ENCODE data around the gene ABCB11.

The ABCB11 gene

GRCh38 chr2:169034984-169035544 is 3.9 kb upstream of the ABCB11 start:
- DNase-seq = no peak
- Histone ChIP-seq H3K36me3 (ENCODE audit: control insufficient read depth in 1 of 2, insufficient read depth in 2 of 2, low read length in 2 of 2) (no peaks in the 10 kb centered on the region), H4K12ac (ENCODE audit: low read depth, low read length) (no peak overlapping the region), H3K9me3 (ENCODE audit: insufficient read depth, low read depth, low read length) (no peaks in the 10 kb centered on the region), H3K4me1 (ENCODE audit: control insufficient read depth in 1 of 2, insufficient read depth in 2 of 2, low read length in 2 of 2) (peaks cover 0 to 1% of the 10 kb centered on the region in 2 experiments), H3K18ac (ENCODE audit: low read length) (no peak overlapping the region), H4K8ac (ENCODE audit: low read depth, low read length) (no peak overlapping the region), H3K27ac (ENCODE audit: low read depth, low read length) (no peak overlapping the region), H2BK12ac (ENCODE audit: low read length) (no peak overlapping the region), H2AFZ (ENCODE audit: insufficient read depth, low read length, poor library complexity) (no peak overlapping the region), H2AK5ac (ENCODE audit: low read length) (no peak overlapping the region), H3K27me3 (ENCODE audit: insufficient read depth, low read length) (no peaks in the 10 kb centered on the region), H3K9ac (ENCODE audit: low read length) (no peak overlapping the region), H3K4ac (ENCODE audit: low read depth, low read length) (no peak overlapping the region), H2BK120ac (ENCODE audit: insufficient read depth, low read length, poor library complexity) (no peak overlapping the region), H3K14ac (ENCODE audit: low read length) (no peak overlapping the region), H3K23ac (ENCODE audit: low read length) (no peak overlapping the region), H3K4me2 (ENCODE audit: low read length) (no peak overlapping the region), H3K4me3 (ENCODE audit: low read depth, low read length) (no peak overlapping the region), H3K79me1 (ENCODE audit: low read length) (no peaks in the 10 kb centered on the region), H3K79me2 (ENCODE audit: control insufficient read depth, insufficient read depth, low read length, poor library complexity) (no peaks in the 10 kb centered on the region), H4K91ac (ENCODE audit: low read depth, low read length) (no peak overlapping the region), H2BK5ac (ENCODE audit: low read depth, low read length, poor library complexity) (no peak overlapping the region)

GRCh38 chr2:169034256-169034655 is 3.1 kb upstream of the ABCB11 start:
- no CpG with 5 or more reads among the region's 1 CpG for WGBS (ENCODE audit: extremely low coverage, insufficient coverage, insufficient read length)
- H2BK5ac ChIP-seq (ENCODE audit: low read depth, low read length, poor library complexity) = no peak overlapping the region
- no peak overlapping the region for H4K8ac ChIP-seq (ENCODE audit: low read depth, low read length)
- H4K91ac ChIP-seq (ENCODE audit: low read depth, low read length) = no peak overlapping the region
- H3K9me3 ChIP-seq (ENCODE audit: insufficient read depth, low read depth, low read length) = no peaks in the 10 kb centered on the region
- H2AK5ac ChIP-seq (ENCODE audit: low read length) = no peak overlapping the region
- no peaks in the 10 kb centered on the region for H3K79me1 ChIP-seq (ENCODE audit: low read length)
- no peak overlapping the region for H3K18ac ChIP-seq (ENCODE audit: low read length)
- H2BK12ac ChIP-seq (ENCODE audit: low read length) = no peak overlapping the region
- no peak overlapping the region for H4K12ac ChIP-seq (ENCODE audit: low read depth, low read length)
- H3K27ac ChIP-seq (ENCODE audit: low read depth, low read length) = no peak overlapping the region
- no peak overlapping the region for H3K4me2 ChIP-seq (ENCODE audit: low read length)
- no peaks in the 10 kb centered on the region for H3K36me3 ChIP-seq (ENCODE audit: control insufficient read depth in 1 of 2, insufficient read depth in 2 of 2, low read length in 2 of 2)
- H3K4me1 ChIP-seq (ENCODE audit: control insufficient read depth in 1 of 2, insufficient read depth in 2 of 2, low read length in 2 of 2) = peaks cover 0 to 1% of the 10 kb centered on the region in 2 experiments
- no peak for DNase-seq
- no peak overlapping the region for H3K23ac ChIP-seq (ENCODE audit: low read length)
- no peak overlapping the region for H3K14ac ChIP-seq (ENCODE audit: low read length)
- no peak overlapping the region for H3K4ac ChIP-seq (ENCODE audit: low read depth, low read length)
- H3K79me2 ChIP-seq (ENCODE audit: control insufficient read depth, insufficient read depth, low read length, poor library complexity) = no peaks in the 10 kb centered on the region
- H2AFZ ChIP-seq (ENCODE audit: insufficient read depth, low read length, poor library complexity) = no peak overlapping the region
- no peak overlapping the region for H3K4me3 ChIP-seq (ENCODE audit: low read depth, low read length)
- no peak overlapping the region for H2BK120ac ChIP-seq (ENCODE audit: insufficient read depth, low read length, poor library complexity)
- H3K9ac ChIP-seq (ENCODE audit: low read length) = no peak overlapping the region
- H3K27me3 ChIP-seq (ENCODE audit: insufficient read depth, low read length) = no peaks in the 10 kb centered on the region

DNA sequence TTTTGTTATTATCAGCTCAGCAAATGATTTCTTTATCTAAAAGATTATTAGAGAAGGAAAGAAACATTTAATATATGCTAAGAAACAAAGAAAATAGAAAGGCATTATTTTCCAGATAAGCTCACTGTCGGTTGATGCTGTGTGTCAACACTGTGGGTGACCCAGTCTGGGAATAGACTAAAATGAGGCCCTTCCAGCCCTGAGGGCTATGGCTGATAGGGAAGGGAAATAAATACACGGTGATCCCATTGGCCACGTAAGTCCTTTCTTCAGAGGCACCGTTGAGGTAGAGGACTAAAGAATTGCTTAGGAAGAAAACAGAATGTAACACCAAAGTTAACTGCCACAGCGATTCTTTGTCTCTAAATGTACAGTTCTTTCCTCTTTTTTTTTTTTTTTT is 1.8 kb downstream of the ABCB11 start:
- Histone ChIP-seq H3K27ac (ENCODE audit: low read depth, low read length) (no peak overlapping the region), H2AK5ac (ENCODE audit: low read length) (no peak overlapping the region)
- DNase-seq = no peak

GRCh38 chr2:169027234-169027633 is 3.9 kb downstream of the ABCB11 start:
- no peak overlapping the region for H4K12ac ChIP-seq (ENCODE audit: low read depth, low read length)
- no peak overlapping the region for H3K4ac ChIP-seq (ENCODE audit: low read depth, low read length)
- no peaks in the 10 kb centered on the region for H3K79me1 ChIP-seq (ENCODE audit: low read length)
- no peak overlapping the region for H3K14ac ChIP-seq (ENCODE audit: low read length)
- H3K27me3 ChIP-seq (ENCODE audit: insufficient read depth, low read length) = no peaks in the 10 kb centered on the region
- H3K4me3 ChIP-seq (ENCODE audit: low read depth, low read length) = no peak overlapping the region
- H3K9ac ChIP-seq (ENCODE audit: low read length) = no peak overlapping the region
- no peak overlapping the region for H3K23ac ChIP-seq (ENCODE audit: low read length)
- H3K9me3 ChIP-seq (ENCODE audit: insufficient read depth, low read depth, low read length) = no peaks in the 10 kb centered on the region
- peaks cover 0 to 1% of the 10 kb centered on the region in 2 experiments for H3K4me1 ChIP-seq (ENCODE audit: control insufficient read depth in 1 of 2, insufficient read depth in 2 of 2, low read length in 2 of 2)
- H4K91ac ChIP-seq (ENCODE audit: low read depth, low read length) = no peak overlapping the region
- no peaks in the 10 kb centered on the region for H3K36me3 ChIP-seq (ENCODE audit: control insufficient read depth in 1 of 2, insufficient read depth in 2 of 2, low read length in 2 of 2)
- H2BK12ac ChIP-seq (ENCODE audit: low read length) = no peak overlapping the region
- H3K27ac ChIP-seq (ENCODE audit: low read depth, low read length) = no peak overlapping the region
- no peak overlapping the region for H2AFZ ChIP-seq (ENCODE audit: insufficient read depth, low read length, poor library complexity)
- no peak overlapping the region for H2BK5ac ChIP-seq (ENCODE audit: low read depth, low read length, poor library complexity)
- no peak for DNase-seq
- no peaks in the 10 kb centered on the region for H3K79me2 ChIP-seq (ENCODE audit: control insufficient read depth, insufficient read depth, low read length, poor library complexity)
- no peak overlapping the region for H2BK120ac ChIP-seq (ENCODE audit: insufficient read depth, low read length, poor library complexity)
- H4K8ac ChIP-seq (ENCODE audit: low read depth, low read length) = no peak overlapping the region
- no peak overlapping the region for H2AK5ac ChIP-seq (ENCODE audit: low read length)
- H3K18ac ChIP-seq (ENCODE audit: low read length) = no peak overlapping the region
- no CpG with 5 or more reads among the region's 3 CpGs for WGBS (ENCODE audit: extremely low coverage, insufficient coverage, insufficient read length)
- no peak overlapping the region for H3K4me2 ChIP-seq (ENCODE audit: low read length)

More for the DNA sequence above, 1.8 kb downstream of the ABCB11 start:
- no peaks in the 10 kb centered on the region for H3K9me3 ChIP-seq (ENCODE audit: insufficient read depth, low read depth, low read length)
- H2BK5ac ChIP-seq (ENCODE audit: low read depth, low read length, poor library complexity) = no peak overlapping the region
- no peak overlapping the region for H3K4ac ChIP-seq (ENCODE audit: low read depth, low read length)
- no peak overlapping the region for H3K4me2 ChIP-seq (ENCODE audit: low read length)
- WGBS (ENCODE audit: extremely low coverage, insufficient coverage, insufficient read length) = no CpG with 5 or more reads among the region's 5 CpGs
- H2AFZ ChIP-seq (ENCODE audit: insufficient read depth, low read length, poor library complexity) = no peak overlapping the region
- no peak overlapping the region for H2BK120ac ChIP-seq (ENCODE audit: insufficient read depth, low read length, poor library complexity)
- H3K79me1 ChIP-seq (ENCODE audit: low read length) = no peaks in the 10 kb centered on the region
- no peak overlapping the region for H3K18ac ChIP-seq (ENCODE audit: low read length)
- H4K91ac ChIP-seq (ENCODE audit: low read depth, low read length) = no peak overlapping the region
- H3K79me2 ChIP-seq (ENCODE audit: control insufficient read depth, insufficient read depth, low read length, poor library complexity) = no peaks in the 10 kb centered on the region
- H4K12ac ChIP-seq (ENCODE audit: low read depth, low read length) = no peak overlapping the region
- H3K14ac ChIP-seq (ENCODE audit: low read length) = no peak overlapping the region
- H3K36me3 ChIP-seq (ENCODE audit: control insufficient read depth in 1 of 2, insufficient read depth in 2 of 2, low read length in 2 of 2) = no peaks in the 10 kb centered on the region
- no peaks in the 10 kb centered on the region for H3K27me3 ChIP-seq (ENCODE audit: insufficient read depth, low read length)
- H2BK12ac ChIP-seq (ENCODE audit: low read length) = no peak overlapping the region
- no peak overlapping the region for H3K23ac ChIP-seq (ENCODE audit: low read length)
- H3K9ac ChIP-seq (ENCODE audit: low read length) = no peak overlapping the region
- H3K4me1 ChIP-seq (ENCODE audit: control insufficient read depth in 1 of 2, insufficient read depth in 2 of 2, low read length in 2 of 2) = peaks cover 0 to 1% of the 10 kb centered on the region in 2 experiments
- no peak overlapping the region for H4K8ac ChIP-seq (ENCODE audit: low read depth, low read length)
- no peak overlapping the region for H3K4me3 ChIP-seq (ENCODE audit: low read depth, low read length)
